ENCODE results near the gene SOBP. TPM values are rescaled to one million over a fixed set of nuclear protein-coding genes. Genes with fewer than 3 reads are reported as not detected.

The SOBP gene
- total RNA-seq, 4 donors from 2014 or later: 6.0 to 18.4 (median 6.7) TPM

DNA sequence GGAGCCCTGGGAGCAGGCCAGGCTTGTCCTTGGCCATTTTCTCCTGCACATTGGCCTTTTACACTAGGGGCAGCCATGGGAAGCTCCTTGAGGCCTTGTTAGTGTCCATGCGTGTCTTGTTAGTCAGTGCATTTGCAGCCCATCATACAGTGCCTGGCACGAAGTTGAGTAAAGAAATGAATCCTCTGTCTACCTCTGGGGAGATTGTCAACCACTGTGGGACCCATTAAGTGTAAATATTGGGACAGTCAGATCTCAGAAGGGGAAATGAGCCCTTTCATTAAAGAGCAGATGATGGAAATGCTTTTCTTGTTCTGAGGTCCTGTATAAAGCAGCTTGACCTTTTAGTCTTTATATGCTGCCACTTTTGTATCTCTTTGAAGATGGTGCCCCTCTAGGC, 33.9 kb downstream of the SOBP start:
- H3K27me3 ChIP-seq: no peaks in the 10 kb centered on the region
- no peak for DNase-seq (ENCODE audit: low spot score in 2 of 2)
- H3K27ac ChIP-seq: no peak overlapping the region
- 86 to 96% methylated on average over 2 of the region's 2 CpGs for WGBS, 2 donors
- no peaks in the 10 kb centered on the region for H3K9me3 ChIP-seq
- H3K36me3 ChIP-seq: no peaks in the 10 kb centered on the region
- H3K4me1 ChIP-seq: no peaks in the 10 kb centered on the region
- H3K4me3 ChIP-seq: no peak overlapping the region
- TF ChIP-seq, protein P1, sequence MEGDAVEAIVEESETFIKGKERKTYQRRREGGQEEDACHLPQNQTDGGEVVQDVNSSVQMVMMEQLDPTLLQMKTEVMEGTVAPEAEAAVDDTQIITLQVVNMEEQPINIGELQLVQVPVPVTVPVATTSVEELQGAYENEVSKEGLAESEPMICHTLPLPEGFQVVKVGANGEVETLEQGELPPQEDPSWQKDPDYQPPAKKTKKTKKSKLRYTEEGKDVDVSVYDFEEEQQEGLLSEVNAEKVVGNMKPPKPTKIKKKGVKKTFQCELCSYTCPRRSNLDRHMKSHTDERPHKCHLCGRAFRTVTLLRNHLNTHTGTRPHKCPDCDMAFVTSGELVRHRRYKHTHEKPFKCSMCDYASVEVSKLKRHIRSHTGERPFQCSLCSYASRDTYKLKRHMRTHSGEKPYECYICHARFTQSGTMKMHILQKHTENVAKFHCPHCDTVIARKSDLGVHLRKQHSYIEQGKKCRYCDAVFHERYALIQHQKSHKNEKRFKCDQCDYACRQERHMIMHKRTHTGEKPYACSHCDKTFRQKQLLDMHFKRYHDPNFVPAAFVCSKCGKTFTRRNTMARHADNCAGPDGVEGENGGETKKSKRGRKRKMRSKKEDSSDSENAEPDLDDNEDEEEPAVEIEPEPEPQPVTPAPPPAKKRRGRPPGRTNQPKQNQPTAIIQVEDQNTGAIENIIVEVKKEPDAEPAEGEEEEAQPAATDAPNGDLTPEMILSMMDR (IDR thresholded peaks at IDR 0.05): no peak
- TF ChIP-seq POLR2A (IDR thresholded peaks at IDR 0.05) (no peak), EP300 (IDR thresholded peaks at IDR 0.05) (no peak)

DNA sequence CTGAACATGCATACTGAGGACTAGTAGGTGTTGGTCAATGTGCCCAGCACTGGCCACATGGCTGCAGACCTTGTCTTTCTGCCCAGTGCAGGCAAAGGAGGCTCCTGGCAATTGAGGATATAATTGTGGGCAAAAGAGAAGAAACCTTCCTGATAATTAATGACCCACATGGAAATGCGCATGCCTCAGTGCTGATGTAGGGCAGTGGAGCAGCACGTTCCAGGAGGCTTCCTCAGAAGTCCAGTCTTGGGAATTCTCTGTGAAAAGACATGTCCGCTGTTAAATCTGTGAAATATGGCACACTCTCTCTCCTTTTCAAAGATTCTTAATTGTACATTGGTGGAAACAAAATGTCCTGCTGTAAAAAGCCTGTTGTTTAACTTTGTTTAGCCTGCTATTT, 34.7 kb downstream of the SOBP start:
- H3K4me3 ChIP-seq: no peak overlapping the region
- H3K27ac ChIP-seq: no peak overlapping the region
- no peaks in the 10 kb centered on the region for H3K9me3 ChIP-seq
- H3K36me3 ChIP-seq: no peaks in the 10 kb centered on the region
- TF ChIP-seq, protein P1 (IDR thresholded peaks at IDR 0.05): no peak
- TF ChIP-seq EP300 (IDR thresholded peaks at IDR 0.05) (no peak), POLR2A (IDR thresholded peaks at IDR 0.05) (no peak)
- DNase-seq (ENCODE audit: low spot score in 2 of 2): no peak
- H3K27me3 ChIP-seq: no peaks in the 10 kb centered on the region
- H3K4me1 ChIP-seq: no peaks in the 10 kb centered on the region
- 92% methylated on average over 3 of the region's 3 CpGs for WGBS, 2 donors

DNA sequence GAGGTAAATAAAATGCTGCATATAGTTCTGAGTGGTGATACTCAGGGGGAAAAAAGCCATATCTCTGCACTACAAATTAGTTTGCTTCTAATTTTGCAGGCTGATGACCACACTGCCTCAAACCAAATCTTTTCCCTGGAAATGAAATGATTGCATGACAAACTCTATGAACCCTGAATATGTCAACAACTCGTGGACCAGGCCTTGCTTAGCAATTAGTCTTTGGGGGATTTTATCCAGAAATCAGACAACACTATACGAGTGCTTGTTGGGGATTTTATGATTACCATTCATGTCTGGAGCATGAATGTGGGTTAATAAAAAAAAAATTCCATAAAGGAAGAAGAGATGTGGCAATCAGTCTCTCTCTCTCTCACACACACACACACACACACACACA, 42.0 kb downstream of the SOBP start:
- WGBS, 2 donors: 57 to 59% methylated on average over 2 of the region's 2 CpGs

DNA sequence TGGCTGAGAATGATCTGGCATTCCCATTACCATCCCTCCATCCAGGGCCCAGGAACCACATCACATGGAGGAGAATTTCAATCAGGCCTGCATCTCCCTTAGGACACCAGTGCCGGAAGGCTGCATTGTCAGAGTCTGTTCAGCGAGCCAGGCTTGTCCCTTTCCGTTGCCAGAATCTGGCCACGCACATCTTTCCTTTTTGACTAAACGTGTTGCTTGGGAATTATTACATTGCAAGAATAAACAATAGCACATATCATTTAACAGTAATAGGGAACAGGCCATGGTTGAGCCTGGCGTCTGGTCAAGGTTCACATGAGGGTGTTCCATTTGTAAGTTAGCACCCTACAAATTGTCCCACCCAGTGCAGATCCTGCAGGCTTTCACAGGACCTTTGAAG, 42.8 kb downstream of the SOBP start:
- H3K27ac ChIP-seq: peak overlapping the region in 1 of 4 donors; percentile 11
- DNase-seq (ENCODE audit: low spot score in 2 of 2): peak; percentile 16 to 51
- no peaks in the 10 kb centered on the region for H3K27me3 ChIP-seq
- peaks cover 0 to 25% (median 0%) of the 10 kb centered on the region in 4 donors for H3K4me1 ChIP-seq
- H3K4me3 ChIP-seq: no peak overlapping the region
- no peaks in the 10 kb centered on the region for H3K9me3 ChIP-seq
- TF ChIP-seq EP300 (IDR thresholded peaks at IDR 0.05) (peak in 1 of 2 donors; percentile 27), POLR2A (IDR thresholded peaks at IDR 0.05) (no peak)
- TF ChIP-seq, protein P1 (IDR thresholded peaks at IDR 0.05): no peak
- 62 to 68% methylated on average over 6 of the region's 6 CpGs for WGBS, 2 donors
- H3K36me3 ChIP-seq: no peaks in the 10 kb centered on the region

More for the DNA sequence above, 42.0 kb downstream of the SOBP start:
- TF ChIP-seq POLR2A (IDR thresholded peaks at IDR 0.05) (no peak), EP300 (IDR thresholded peaks at IDR 0.05) (no peak)
- TF ChIP-seq, protein P1 (IDR thresholded peaks at IDR 0.05): no peak
- Histone ChIP-seq H3K4me3 (no peak overlapping the region), H3K9me3 (no peaks in the 10 kb centered on the region), H3K27me3 (no peaks in the 10 kb centered on the region), H3K4me1 (peaks cover 0 to 25% (median 0%) of the 10 kb centered on the region in 4 donors), H3K36me3 (no peaks in the 10 kb centered on the region), H3K27ac (peak overlapping the region in 1 of 4 donors; percentile 11)
- no peak for DNase-seq (ENCODE audit: low spot score in 2 of 2)

DNA sequence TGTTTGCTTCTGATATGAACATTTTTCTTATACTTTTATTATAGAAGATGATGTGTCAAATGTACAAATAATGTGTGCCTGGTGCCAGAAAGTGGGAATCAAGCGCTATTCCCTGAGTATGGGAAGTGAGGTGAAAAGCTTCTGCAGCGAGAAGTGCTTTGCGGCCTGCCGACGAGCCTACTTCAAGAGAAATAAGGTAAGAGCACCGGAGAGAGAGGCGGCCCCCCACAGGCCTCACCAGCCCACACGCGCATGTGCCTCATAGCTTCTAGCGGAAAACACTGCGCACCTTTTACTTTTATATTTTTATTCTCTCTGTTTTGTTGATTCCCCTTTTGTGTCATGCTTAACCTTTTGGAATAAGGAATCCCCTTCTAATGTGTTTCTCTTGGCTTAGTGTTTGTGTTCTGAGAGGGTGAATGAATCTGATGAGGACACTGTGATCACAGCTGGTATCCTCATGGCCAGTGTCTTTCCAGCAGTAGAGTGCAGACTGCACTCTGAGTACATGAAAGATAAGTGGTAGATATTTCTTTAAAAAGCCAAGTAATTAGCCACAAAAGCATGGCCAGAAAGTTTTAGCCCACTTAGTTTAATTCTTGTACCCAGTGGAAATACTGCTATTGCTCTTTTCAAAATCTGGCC, 43.6 kb downstream of the SOBP start:
- no peak for DNase-seq (ENCODE audit: low spot score in 2 of 2)
- peak in 1 of 2 donors; percentile 55 for TF ChIP-seq EP300 (IDR thresholded peaks at IDR 0.05)
- TF ChIP-seq, protein P1 (IDR thresholded peaks at IDR 0.05): no peak

More for the DNA sequence above, 43.6 kb downstream of the SOBP start:
- Histone ChIP-seq H3K36me3 (no peaks in the 10 kb centered on the region), H3K9me3 (no peaks in the 10 kb centered on the region), H3K27me3 (no peaks in the 10 kb centered on the region), H3K4me1 (peaks cover 0 to 25% (median 0%) of the 10 kb centered on the region in 4 donors), H3K4me3 (no peak overlapping the region), H3K27ac (peak overlapping the region in 2 of 4 donors; percentile 25 to 40)
- WGBS, 2 donors: 74 to 84% methylated on average over 11 of the region's 11 CpGs

Data from tibial nerve (tissue), 4 donors.